Measurements from ENCODE around the gene PHOSPHO2.
"Not testable (repeated sequence)": the region's sequence is repeated elsewhere in the genome, so short reads cannot be mapped to it uniquely, and the experiment has no call there.

The PHOSPHO2 gene

DNA sequence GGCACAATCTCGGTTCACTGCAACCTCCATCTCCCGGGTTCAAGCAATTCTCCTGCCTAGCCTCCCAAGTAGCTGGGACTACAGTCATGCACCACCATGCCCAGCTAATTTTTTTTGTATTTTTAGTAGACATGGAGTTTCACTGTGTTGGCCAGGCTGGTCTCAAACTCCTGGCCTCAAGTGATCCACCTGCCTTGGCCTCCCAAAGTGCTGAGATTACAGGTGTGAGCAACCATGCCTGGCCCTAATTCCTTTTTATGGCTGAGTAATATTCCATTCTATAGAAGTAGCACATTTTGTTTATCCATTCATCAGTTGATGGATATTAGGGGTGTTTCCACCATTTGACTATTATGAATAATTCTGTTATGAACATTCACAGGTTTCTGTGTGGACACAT lies 9.6 kb upstream of the PHOSPHO2 start:
- DNase-seq = not testable (repeated sequence)

DNA sequence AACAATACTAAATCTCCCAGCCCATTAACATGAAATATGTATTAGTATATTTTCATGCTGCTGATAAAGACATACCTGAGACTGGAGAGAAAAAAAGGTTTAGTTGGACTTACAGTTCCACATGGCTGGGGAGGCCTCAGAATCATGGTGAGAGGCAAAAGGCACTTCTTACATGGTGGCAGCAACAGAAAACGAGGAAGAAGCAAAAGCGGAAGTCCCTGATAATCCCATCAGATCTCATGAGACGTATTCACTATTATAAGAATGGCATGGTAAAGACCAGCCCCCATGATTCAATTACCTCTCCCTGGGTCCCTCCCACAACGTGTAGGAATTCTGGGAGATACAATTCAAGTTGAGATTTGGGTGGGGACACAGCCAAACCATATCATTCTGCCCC lies 7.4 kb upstream of the PHOSPHO2 start:
- DNase-seq = not testable (repeated sequence)

- not testable (repeated sequence) for DNase-seq
These were observed 6.3 kb upstream of the PHOSPHO2 start for GRCh38 chr2:169687943-169688342.

GRCh38 chr2:169690958-169691357 lies 3.3 kb upstream of the PHOSPHO2 start:
- DNase-seq = no peak

DNA sequence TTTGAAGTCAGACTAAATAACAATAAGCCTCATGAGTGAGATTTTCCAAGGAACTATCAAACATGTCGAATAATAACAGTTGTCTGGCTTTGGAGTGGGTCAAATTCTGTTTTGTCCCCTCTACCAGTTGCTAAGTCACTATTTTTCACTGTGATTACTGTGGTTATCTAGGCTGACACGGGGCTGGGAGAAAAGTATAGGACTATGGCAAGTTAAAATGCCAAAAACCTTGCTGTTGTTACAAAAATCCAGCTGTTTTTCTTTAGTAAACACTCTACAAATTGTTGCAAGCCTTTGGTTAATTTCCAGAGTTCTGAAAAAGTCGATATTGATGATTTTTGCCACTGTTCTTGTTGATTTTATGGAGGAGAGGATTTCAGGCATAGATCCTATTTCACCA lies 1.6 kb upstream of the PHOSPHO2 start:
- no peak for DNase-seq

DNA sequence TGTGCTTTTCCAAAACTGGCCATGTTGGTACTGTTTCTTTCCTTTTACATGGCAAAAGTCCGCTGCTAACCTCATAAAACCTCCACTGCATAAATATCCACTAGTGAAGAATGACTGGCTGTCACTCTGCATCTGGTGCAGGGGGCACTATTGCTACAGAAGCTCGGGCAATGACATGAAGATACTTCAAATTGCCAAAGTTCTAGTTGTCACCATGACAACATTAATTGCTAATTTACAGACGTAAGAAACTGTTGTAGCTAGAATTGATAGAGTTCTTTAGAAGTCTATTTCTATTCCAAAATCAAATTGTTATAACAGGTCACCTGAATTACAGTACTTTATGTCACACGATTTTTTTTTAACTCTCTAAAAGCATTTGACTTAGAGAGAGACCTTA lies 909 bp upstream of the PHOSPHO2 start:
- peak; percentile 58 for DNase-seq

GRCh38 chr2:169694894-169695260 lies 608 bp downstream of the PHOSPHO2 start:
- DNase-seq = no peak

DNA sequence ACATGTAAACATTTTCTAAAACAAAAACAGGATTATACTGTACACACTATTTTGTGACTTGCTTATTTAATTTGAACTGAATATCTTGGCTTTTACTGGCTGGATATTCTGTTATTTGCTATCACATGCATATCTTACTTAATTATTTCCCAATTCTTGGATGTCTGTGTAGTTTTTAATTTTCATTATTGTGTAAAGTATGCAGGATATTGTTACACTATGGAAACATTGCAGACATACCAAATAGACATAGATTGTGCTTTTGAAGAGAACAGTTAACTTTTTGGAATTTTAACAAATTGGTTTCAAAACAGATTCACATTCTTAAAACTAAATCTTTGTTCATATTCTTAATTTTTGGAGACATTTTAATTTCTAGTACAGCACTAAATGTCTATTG lies 2.1 kb downstream of the PHOSPHO2 start:
- DNase-seq = no peak

DNA sequence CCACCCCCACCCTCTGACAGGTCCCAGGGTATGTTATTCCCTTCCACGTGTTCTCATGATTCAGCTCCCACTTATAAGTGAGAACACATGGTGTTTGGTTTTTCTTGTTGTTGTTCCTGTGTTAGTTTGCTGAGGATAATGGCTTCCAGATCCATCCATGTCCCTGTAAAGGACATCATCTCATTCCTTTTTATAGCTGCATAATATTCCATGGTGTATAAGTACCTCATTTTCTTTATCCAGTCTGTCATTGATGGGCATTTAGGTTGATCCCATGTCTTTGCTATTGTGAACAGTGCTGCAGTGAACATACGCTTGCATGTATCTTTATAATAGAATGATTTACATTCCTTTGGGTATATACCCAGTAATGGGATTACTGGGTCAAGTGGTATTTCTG lies 4.9 kb downstream of the PHOSPHO2 start:
- DNase-seq = not testable (repeated sequence)

- no peak for DNase-seq
These were observed 8.7 kb downstream of the PHOSPHO2 start for GRCh38 chr2:169702996-169703395.

GRCh38 chr2:169704160-169704708 lies 10.0 kb downstream of the PHOSPHO2 start:
- DNase-seq = no peak

- no peak for DNase-seq
These were observed 11.7 kb downstream of the PHOSPHO2 start for GRCh38 chr2:169705927-169706326.

GRCh38 chr2:169707626-169708025 lies 13.4 kb downstream of the PHOSPHO2 start:
- DNase-seq = no peak

- no peak for DNase-seq
These were observed 15.1 kb downstream of the PHOSPHO2 start for GRCh38 chr2:169709331-169709730.

DNA sequence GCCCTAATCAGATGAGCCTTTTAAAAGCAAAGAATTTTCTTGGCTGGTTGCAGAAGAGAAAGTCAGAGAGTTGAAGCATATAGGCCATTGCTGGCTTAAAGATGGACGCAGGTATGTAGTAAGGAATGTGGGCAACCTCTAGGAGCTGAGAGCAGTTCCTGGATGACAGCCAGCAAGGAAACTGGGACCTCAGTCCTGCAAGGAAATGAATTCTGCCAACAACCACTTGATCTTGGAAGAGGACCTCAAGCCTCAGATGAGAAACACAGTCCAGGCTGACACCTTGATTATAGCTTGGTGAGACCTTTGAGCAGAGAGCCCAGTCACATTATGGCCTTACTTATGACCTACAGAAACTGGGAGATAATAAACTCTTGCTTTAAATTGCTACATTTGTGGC lies 15.7 kb downstream of the PHOSPHO2 start:
- no peak for DNase-seq

DNA sequence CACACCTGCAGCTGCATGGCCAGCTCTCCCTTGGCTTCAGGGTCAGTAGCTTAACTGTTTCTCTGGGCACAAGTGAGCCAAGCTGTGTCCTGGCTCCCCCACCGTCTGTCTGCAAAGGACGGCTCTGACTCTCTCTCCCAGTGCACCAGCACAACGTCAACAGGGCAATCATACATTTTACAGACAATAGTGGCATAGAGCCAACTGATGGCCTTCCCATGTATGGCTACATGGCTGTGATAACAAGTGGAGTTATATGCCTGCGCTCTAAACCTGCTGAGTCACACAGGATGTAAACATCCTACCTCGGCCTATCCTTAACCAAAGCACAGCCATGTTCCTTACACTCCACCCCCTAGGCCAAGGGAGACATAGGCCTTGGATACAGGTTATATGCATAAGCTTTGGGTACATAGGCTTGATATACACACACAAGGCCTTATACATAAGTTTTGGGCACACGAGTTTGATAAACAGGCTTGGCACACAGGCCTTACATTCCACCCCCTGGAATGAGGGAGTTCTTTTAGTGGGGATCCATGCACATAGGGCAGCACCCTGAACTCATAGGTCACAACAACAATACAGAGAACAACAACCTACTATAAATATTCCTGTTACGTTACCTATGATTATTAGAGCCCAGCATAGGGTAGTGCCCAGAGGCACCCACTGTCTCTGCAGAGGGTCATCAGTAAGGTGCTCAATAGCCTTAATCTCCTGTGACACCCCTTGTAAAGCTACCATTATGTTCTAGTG lies 17.7 kb downstream of the PHOSPHO2 start:
- DNase-seq = no peak

DNA sequence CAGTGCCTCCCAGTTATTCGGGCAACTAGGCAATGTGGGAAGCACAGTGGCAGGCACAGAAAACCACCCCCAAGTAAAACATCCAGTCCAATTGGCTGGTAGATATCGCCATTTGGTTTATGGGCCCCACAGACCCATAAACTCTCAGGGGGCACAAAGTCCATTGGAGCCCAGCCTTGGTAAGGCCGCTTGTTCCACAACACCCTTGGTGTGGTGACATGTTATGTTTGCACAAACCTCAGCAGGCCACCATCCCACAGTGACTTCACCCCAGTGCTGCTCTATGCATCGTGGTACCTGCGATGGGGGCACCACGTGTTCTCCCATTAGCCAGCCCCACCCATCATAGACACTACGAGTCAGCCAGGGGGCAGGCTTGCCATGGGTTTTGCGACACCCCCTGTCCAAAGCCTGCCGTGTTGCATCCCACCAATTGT lies 18.5 kb downstream of the PHOSPHO2 start:
- DNase-seq = no peak

DNA sequence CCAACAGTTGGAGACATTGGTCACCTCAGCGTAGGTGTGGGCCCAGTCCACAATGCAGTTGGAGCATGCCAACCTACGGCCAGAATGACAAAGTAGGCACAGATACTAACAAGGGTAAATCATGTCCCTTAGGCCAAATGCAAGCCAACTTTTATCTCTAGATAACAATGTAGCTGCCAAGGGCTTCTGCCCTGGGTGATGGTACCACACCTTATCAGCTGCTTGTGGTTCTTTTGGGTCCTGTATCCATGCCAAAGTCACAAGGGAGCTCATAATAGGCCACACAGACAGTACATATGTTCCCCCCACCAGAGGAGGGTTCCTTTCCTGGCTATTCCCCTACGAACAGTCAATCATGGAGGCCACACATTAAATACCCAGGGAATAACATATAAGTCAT lies 19.1 kb downstream of the PHOSPHO2 start:
- DNase-seq = no peak

- DNase-seq = no peak
These were observed 20.4 kb downstream of the PHOSPHO2 start for GRCh38 chr2:169714699-169715098.

DNA sequence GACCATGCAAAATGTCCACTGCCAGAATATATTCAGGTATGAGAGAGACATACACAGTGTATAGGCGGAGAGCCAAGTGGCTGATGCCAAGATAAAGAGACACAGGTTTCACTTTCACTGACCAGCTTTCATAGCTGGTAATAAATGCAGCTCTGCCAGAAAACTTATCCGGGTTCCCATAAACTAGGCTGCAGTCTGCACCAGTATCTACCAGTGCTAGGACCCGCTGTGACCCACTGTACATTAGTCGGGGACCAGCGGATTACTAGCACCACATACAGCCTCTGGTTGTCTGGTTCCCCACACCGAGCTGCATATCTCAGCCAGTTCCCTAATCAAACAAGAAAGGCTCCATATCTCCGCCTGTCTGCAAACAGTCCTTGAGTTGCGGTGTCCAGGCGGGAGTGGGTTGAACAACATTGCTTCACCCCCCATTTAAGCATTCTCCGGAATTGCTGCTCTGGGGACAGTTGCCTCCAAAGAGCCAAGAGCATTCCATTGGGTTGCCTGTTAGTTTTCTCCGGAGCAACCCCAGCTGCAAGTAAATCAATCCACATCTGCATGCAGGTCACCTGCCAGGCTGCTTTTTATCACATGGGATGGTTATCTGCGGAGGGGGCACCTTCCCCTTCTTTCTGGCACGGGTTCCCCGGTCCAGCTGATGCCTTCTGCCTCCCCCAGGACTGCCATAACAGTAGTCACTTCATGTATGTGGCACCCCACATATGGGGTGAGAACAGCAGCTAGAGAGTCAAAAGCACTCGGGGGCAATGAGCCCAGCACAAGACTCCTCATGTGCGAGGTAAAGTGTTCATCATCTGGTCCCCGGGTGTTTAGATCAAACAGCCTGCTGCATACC lies 21.3 kb downstream of the PHOSPHO2 start:
- DNase-seq = no peak

DNA sequence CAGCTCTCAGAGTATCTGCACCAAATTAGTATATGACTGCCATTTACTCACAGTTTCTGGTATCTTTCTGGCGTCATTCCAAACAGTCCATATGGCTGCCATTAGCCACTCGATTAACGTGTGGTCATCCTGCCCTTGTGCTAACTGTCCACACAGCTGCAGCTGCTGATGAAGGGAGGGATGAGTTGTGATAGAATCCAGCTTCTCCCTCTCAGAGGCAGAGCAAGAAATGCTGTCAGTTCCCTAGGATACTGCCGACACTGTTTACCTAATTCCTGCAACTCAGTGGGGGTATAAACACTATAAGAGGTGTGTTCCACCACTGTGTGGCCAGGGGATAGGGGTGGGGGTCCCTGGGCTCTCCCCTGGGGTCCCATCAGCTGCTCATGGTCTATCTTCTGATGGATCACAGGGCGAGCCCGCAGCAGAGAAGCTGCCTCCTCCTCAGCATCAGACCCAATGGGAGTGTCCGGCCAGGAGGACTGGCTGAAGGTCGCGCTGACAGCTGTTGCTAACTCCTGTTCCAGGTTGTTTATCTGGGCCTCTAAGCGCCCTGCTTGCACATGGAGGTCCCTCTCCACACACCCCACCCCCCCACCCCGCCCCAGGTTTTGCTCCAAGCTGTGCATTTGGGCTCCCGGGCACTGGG lies 22.1 kb downstream of the PHOSPHO2 start:
- DNase-seq = no peak

DNA sequence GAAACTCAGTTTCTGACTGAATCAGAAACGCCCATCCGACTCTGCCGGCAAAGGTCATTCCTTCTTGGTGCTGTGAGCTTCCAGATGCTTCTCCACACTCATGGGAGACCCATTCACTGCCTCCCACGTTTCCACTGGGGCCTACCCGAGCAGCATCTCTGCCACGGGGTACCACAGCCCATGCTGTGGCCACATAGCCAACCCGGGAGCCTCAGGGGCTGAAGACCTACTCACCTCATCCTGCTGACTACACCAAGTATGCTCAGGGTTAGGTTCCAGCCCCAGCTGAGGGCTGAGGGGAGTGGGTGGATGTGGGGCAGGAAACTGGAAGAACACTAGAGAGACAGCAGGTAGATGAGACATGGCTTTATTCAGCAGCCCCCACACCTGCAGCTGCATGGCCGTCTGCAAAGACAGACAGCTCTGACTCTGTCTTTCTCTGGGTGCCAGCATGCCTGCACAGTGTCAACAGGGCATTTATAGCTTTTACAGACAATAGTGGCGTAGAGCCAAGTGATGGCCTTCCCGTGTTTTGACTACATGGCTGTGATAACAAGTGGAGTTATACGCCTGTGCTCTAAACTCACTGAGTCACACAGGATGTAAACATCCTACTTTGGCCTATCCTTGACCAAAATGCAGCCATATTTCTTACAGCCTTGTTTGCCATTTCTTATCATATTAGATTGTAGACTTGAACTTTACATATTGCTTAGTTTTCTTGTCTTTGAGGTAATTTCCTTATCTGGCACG lies 22.8 kb downstream of the PHOSPHO2 start:
- DNase-seq = no peak

- DNase-seq = no peak
These were observed 23.4 kb downstream of the PHOSPHO2 start for GRCh38 chr2:169717691-169718063.

All from CD4-positive, alpha-beta T cell treated with Interleukin-17A for 1 hour (primary cell).